Measurements from ENCODE around the gene SYT17. TPM values are rescaled to one million over a fixed set of nuclear protein-coding genes. Genes with fewer than 3 reads are reported as not detected.

Gene SYT17
- total RNA-seq, 1 donor from 2014 or later = 7.7 TPM

GRCh38 chr16:19138601-19139000 lies 29.4 kb upstream of the SYT17 start:
- DNase-seq (ENCODE audit: low spot score) = peak; percentile 61
- peak; percentile 71 for ATAC-seq

- no peak for DNase-seq (ENCODE audit: low spot score)
- ATAC-seq = no peak
Observed at GRCh38 chr16:19139436-19140091, 28.5 kb upstream of the SYT17 start.

- no peak for ATAC-seq
- no peak for DNase-seq (ENCODE audit: low spot score)
Observed at GRCh38 chr16:19140396-19140795, 27.6 kb upstream of the SYT17 start.

GRCh38 chr16:19142939-19143598 lies 25.0 kb upstream of the SYT17 start:
- ATAC-seq (no peak), DNase-seq (ENCODE audit: low spot score) (no peak)

- ATAC-seq (no peak), DNase-seq (ENCODE audit: low spot score) (no peak)
Observed at GRCh38 chr16:19143599-19143956, 24.5 kb upstream of the SYT17 start.

GRCh38 chr16:19145010-19145409 lies 23.0 kb upstream of the SYT17 start:
- DNase-seq (ENCODE audit: low spot score) = no peak
- no peak for ATAC-seq

GRCh38 chr16:19147126-19147525 lies 20.9 kb upstream of the SYT17 start:
- DNase-seq (ENCODE audit: low spot score) (no peak), ATAC-seq (no peak)

GRCh38 chr16:19147627-19148026 lies 20.4 kb upstream of the SYT17 start:
- DNase-seq (ENCODE audit: low spot score) (no peak), ATAC-seq (no peak)

GRCh38 chr16:19148189-19148588 lies 19.9 kb upstream of the SYT17 start:
- DNase-seq (ENCODE audit: low spot score) = no peak
- ATAC-seq = no peak

- no peak for DNase-seq (ENCODE audit: low spot score)
- ATAC-seq = no peak
Observed at GRCh38 chr16:19151310-19151709, 16.7 kb upstream of the SYT17 start.

- ATAC-seq (no peak), DNase-seq (ENCODE audit: low spot score) (no peak)
Observed at GRCh38 chr16:19152042-19152441, 16.0 kb upstream of the SYT17 start.

- ATAC-seq = no peak
- DNase-seq (ENCODE audit: low spot score) = no peak
Observed at GRCh38 chr16:19153876-19154275, 14.2 kb upstream of the SYT17 start.

GRCh38 chr16:19162085-19162484 lies 6.0 kb upstream of the SYT17 start:
- ATAC-seq (no peak), DNase-seq (ENCODE audit: low spot score) (no peak)

GRCh38 chr16:19163215-19163614 lies 4.8 kb upstream of the SYT17 start:
- no peak for DNase-seq (ENCODE audit: low spot score)
- no peak for ATAC-seq

- ATAC-seq = no peak
- no peak for DNase-seq (ENCODE audit: low spot score)
Observed at GRCh38 chr16:19164285-19164684, 3.8 kb upstream of the SYT17 start.

- DNase-seq (ENCODE audit: low spot score) = no peak
- ATAC-seq = no peak
Observed at GRCh38 chr16:19165101-19165500, 2.9 kb upstream of the SYT17 start.

- DNase-seq (ENCODE audit: low spot score) (no peak), ATAC-seq (no peak)
Observed at GRCh38 chr16:19166500-19166899, 1.5 kb upstream of the SYT17 start.

GRCh38 chr16:19168371-19169081 lies 486 bp downstream of the SYT17 start:
- peak; percentile 70 for DNase-seq (ENCODE audit: low spot score)
- peak; percentile 74 for ATAC-seq

GRCh38 chr16:19169082-19169639 lies 1.1 kb downstream of the SYT17 start:
- DNase-seq (ENCODE audit: low spot score) = no peak
- no peak for ATAC-seq

- ATAC-seq (no peak), DNase-seq (ENCODE audit: low spot score) (no peak)
Observed at GRCh38 chr16:19170043-19170655, 2.1 kb downstream of the SYT17 start.

GRCh38 chr16:19172098-19172780 lies 4.2 kb downstream of the SYT17 start:
- DNase-seq (ENCODE audit: low spot score) = no peak
- no peak for ATAC-seq

All from left lobe of liver (tissue), 2 donors.